SK-N-MC (cell line): Measurements from ENCODE around the gene CENPK.

ENCODE experiments used
- EZH2 ChIP-seq: fragments of 200-600 bp; sonication (generic); IDR thresholded peaks from one replicate; pipeline ENCODE4 v1.6.1; 2017; ENCODE audit warnings: antibody characterized with exemption
- FOXP2 ChIP-seq: optimal IDR thresholded peaks from 2 replicates; pipeline ENCODE3; 2011; ENCODE audit warnings: mild to moderate bottlenecking, moderate library complexity; ENCODE audit not compliant: insufficient read depth; ENCODE audit errors: extremely low read length, control extremely low read depth
- POLR2AphosphoS5 ChIP-seq: IDR thresholded peaks from 2 replicates; pipeline ENCODE4 v1.6.1; 2012; ENCODE audit warnings: mild to moderate bottlenecking, low read depth, low read length, borderline replicate concordance

DNA sequence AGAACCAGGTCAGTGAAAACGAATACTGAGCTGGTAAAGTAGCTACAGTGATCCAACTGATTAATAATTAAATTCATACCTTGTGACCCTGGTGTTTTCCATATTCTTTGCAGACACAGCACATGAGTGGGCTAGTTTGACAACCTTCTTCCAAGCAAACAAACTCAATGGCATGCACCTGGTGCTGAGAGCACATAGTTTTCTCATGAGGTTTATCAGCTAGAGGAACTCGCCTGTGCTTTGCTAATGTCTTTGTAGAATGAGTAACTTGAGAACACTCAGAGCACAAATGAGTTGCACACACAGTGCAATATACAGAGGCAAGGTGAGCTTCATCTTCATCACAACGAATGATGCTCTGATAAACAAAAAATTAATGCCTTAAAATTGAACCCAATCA is 48.6 kb upstream of the CENPK start:
- no peak for TF ChIP-seq EZH2
- no peak for TF ChIP-seq POLR2AphosphoS5
- TF ChIP-seq FOXP2, result no peak
